Transverse colon (tissue), 1 donor: ENCODE measurements around the gene EEPD1.

Experiments used
- EP300 ChIP-seq: sonication (generic); formaldehyde crosslinking; IDR thresholded peaks from one replicate; pipeline ENCODE4 v1.6.1; 2017; ENCODE audit warnings: antibody characterized with exemption, low read depth
- POLR2A ChIP-seq: fragments of 450-650 bp; IDR thresholded peaks from one replicate; pipeline ENCODE4 v1.6.1; 2016; ENCODE audit warnings: antibody characterized with exemption, mild to moderate bottlenecking, moderate library complexity

DNA sequence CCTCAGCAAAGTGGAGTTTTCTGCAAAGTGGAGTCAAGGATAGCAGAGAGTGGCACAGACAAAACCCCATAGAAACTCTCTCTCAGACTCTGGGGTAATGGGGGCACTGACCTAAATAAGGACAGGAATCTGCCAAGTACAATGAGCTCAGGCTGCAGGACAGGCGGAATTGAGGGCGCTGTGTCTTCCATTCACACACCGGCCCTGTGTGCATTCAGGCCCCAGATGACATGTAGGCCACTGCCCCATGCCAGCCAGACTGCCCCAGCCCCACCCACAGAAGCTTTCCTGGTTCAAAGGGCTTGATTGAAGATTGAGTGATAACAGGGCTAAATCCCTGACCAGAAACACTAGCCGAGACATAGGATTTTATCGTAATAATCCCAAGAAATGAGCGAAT lies 52.7 kb downstream of the EEPD1 start:
- TF ChIP-seq POLR2A (no peak), EP300 (no peak)
